ENCODE measurements around the gene FOXN3. TPM values are rescaled to one million over a fixed set of nuclear protein-coding genes. Genes with fewer than 3 reads are reported as not detected.

FOXN3 gene
- total and polyA plus RNA-seq, 10 of the 15 experiments (the other 5 are each of a cell fraction or from before 2014, with no cell fraction given), result 4.5 to 68.9 (median 29.7) TPM

DNA sequence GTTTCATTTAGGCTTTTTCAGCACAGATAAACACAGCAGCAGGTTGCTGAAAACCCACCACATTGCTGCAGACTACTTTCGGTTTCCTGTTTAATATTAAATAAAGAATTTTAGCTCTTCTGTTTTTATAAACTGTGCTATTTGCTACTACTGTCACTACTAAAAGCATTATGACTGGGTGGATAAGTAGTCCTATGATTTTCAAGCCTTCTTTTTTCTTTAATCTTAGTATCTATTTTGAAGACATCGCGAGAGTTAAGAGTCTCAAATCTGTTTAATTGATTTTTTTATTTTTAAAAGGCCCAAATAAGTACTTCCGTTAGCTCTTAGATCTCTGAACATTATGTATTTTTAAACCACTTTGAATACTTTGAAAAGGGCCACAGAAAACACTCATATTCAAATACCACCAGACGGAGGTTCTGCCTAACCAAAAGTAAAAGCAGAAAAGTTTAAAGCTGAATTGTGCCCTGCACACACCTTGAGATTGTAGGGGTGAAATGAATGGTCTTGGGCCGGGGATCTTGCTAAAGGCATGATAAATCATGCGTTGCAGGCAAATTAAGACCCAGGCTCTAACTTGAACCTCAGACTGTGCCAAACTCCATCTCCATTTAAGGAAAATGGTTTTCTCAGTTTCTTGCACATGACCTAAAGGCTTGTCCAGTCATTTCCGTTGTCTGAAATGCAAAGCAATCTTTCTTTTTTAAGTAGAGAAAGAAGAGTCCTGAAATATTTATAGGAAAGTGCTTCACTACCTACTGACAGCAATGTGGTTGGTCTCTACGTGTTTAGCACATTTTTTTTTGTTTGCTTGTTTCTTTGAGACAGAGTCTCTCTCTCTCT, 13.6 kb upstream of the FOXN3 start (continued):
- TF ChIP-seq MXI1 (IDR thresholded peaks at IDR 0.05; ENCODE audit: low read depth, low read length), result peak; percentile 36
- peak; percentile 89 for TF ChIP-seq MEF2B (IDR thresholded peaks at IDR 0.05; ENCODE audit: partially characterized antibody, poor library complexity, severe bottlenecking)
- TF ChIP-seq ZNF384 (IDR thresholded peaks at IDR 0.05; ENCODE audit: borderline replicate concordance, low read depth, low read length), result peak; percentile 86
- TF ChIP-seq IRF4 (IDR thresholded peaks at IDR 0.05; ENCODE audit: low read depth, low read length), result peak; percentile 85
- TF ChIP-seq, protein P1, sequence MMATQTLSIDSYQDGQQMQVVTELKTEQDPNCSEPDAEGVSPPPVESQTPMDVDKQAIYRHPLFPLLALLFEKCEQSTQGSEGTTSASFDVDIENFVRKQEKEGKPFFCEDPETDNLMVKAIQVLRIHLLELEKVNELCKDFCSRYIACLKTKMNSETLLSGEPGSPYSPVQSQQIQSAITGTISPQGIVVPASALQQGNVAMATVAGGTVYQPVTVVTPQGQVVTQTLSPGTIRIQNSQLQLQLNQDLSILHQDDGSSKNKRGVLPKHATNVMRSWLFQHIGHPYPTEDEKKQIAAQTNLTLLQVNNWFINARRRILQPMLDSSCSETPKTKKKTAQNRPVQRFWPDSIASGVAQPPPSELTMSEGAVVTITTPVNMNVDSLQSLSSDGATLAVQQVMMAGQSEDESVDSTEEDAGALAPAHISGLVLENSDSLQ (IDR thresholded peaks at IDR 0.05), result peak; percentile 55
- no peak for TF ChIP-seq ZNF274 (IDR thresholded peaks at IDR 0.05; ENCODE audit: insufficient read depth, insufficient read length)
- peak; percentile 96 for TF ChIP-seq MEF2A (IDR thresholded peaks at IDR 0.05; ENCODE audit: insufficient read depth, low read depth, low read length)
- 0 out of 2 replicates have a peak, but pooled peaks have one; percentile 84 for TF ChIP-seq CBX5 (IDR thresholded peaks at IDR 0.05; ENCODE audit: low read depth)
- TF ChIP-seq BCL11A (IDR thresholded peaks at IDR 0.05; ENCODE audit: low read depth, low read length), result peak; percentile 51; the same call in 1 of the 2 replicates
- peak in 1 of 2 experiments; percentile 86; a peak in 2 of 4 replicates for TF ChIP-seq CEBPB (IDR thresholded peaks at IDR 0.05; ENCODE audit: borderline replicate concordance in 1 of 2, low read depth in 2 of 2, low read length in 2 of 2)
- TF ChIP-seq GABPA (IDR thresholded peaks at IDR 0.05; ENCODE audit: low read depth), result peak; percentile 60; the same call in 1 of the 2 replicates
- peak; percentile 88 for TF ChIP-seq NR2F1 (conservative IDR thresholded peaks at IDR 0.05)
